ENCODE results near the gene ITGA8. TPM values are rescaled to one million over a fixed set of nuclear protein-coding genes. Genes with fewer than 3 reads are reported as not detected.

Gene ITGA8
- total and polyA plus RNA-seq, 2 of the 4 experiments (the other 2 are of a cell fraction): under 0.01 to 0.02 TPM

- TF ChIP-seq ELK1 (IDR thresholded peaks at IDR 0.05; ENCODE audit: borderline replicate concordance, low read depth, low read length) (no peak), MXI1 (IDR thresholded peaks at IDR 0.05; ENCODE audit: borderline replicate concordance, low read depth, low read length) (no peak), POLR2A (IDR thresholded peaks at IDR 0.05; ENCODE audit: low read depth, low read length) (no peak), FOS (IDR thresholded peaks at IDR 0.05; ENCODE audit: low read depth, low read length) (no peak), CEBPB (IDR thresholded peaks at IDR 0.05; ENCODE audit: low read depth, low read length) (no peak), RCOR1 (IDR thresholded peaks at IDR 0.05; ENCODE audit: insufficient replicate concordance, low read length) (no peak), CTCF (conservative IDR thresholded peaks at IDR 0.05; ENCODE audit: low read depth, low read length) (no peak), MAZ (IDR thresholded peaks at IDR 0.05; ENCODE audit: borderline replicate concordance, low read depth, low read length) (no peak)
- dilution Hi-C loops (cut with HindIII; ENCODE audit: low sequenced_read_pairs, unreplicated experiment): no loop called here
Measured at GRCh38 chr10:15625261-15625660, 94.5 kb downstream of the ITGA8 start.

More at GRCh38 chr10:15625261-15625660, 94.5 kb downstream of the ITGA8 start:
- Histone ChIP-seq H3K4me2 (ENCODE audit: low read depth, low read length) (no peak overlapping the region), H2BK20ac (ENCODE audit: low read depth, low read length) (no peak overlapping the region), H4K5ac (ENCODE audit: low read depth, low read length) (no peak overlapping the region), H3K56ac (ENCODE audit: extremely low read depth, insufficient read depth, low read length) (no peak overlapping the region), H3K9ac (ENCODE audit: low read depth, low read length) (no peak overlapping the region), H4K91ac (ENCODE audit: insufficient read depth, low read depth, low read length) (no peak overlapping the region), H3K18ac (ENCODE audit: low read depth, low read length) (no peak overlapping the region), H4K8ac (ENCODE audit: low read depth in 2 of 2, low read length in 2 of 2) (no peak overlapping the region), H2BK15ac (ENCODE audit: low read depth, low read length) (no peak overlapping the region), H3K9me1 (ENCODE audit: insufficient read depth, low read length) (no peaks in the 10 kb centered on the region), H2AK5ac (ENCODE audit: low read depth, low read length) (no peak overlapping the region), H4K20me1 (ENCODE audit: insufficient read depth, low read length) (no peaks in the 10 kb centered on the region), H3K79me1 (ENCODE audit: low read depth in 1 of 2, low read length in 2 of 2) (no peaks in the 10 kb centered on the region), H2AK9ac (replicated peaks; ENCODE audit: low read depth, low read length, poor library complexity) (no peak overlapping the region), H2BK120ac (ENCODE audit: low read depth, low read length) (no peak overlapping the region), H2AFZ (replicated peaks; ENCODE audit: low read length, poor library complexity) (no peak overlapping the region), H2BK5ac (ENCODE audit: low read depth, low read length, poor library complexity, severe bottlenecking) (no peak overlapping the region), H3K9me3 (ENCODE audit: control insufficient read depth, insufficient read depth, low read length) (no peaks in the 10 kb centered on the region), H3K14ac (replicated peaks; ENCODE audit: low read depth, low read length) (no peak overlapping the region), H3K4me1 (ENCODE audit: control insufficient read depth, insufficient read depth, low read length) (peaks cover 2% of the 10 kb centered on the region; the same call in 1 of the 2 replicates), H3K27me3 (ENCODE audit: control insufficient read depth, insufficient read depth, low read length) (peaks cover 4% of the 10 kb centered on the region), H3K27ac (ENCODE audit: insufficient read depth, low read length) (no peak overlapping the region), H3K36me3 (ENCODE audit: control insufficient read depth, insufficient read depth, low read length) (no peaks in the 10 kb centered on the region), H3K4me3 (ENCODE audit: insufficient read depth, low read depth, low read length) (no peak overlapping the region), H3K4ac (ENCODE audit: low read depth, low read length) (no peak overlapping the region), H3K23ac (ENCODE audit: low read depth, low read length) (no peak overlapping the region)
- no peak for DNase-seq
- WGBS, 2 experiments (ENCODE audit: extremely low coverage in 2 of 2, insufficient read length in 1 of 2): no CpG with 5 or more reads among the region's 5 CpGs
- BruUV-seq (replicated peaks): no TSS peak
- intact Hi-C loops (cut with micrococcal nuclease) (no loop called here), in situ Hi-C loops (cut with MboI; ENCODE audit: low sequenced_read_pairs) (no loop called here)
- ChIA-PET CTCF (no interaction called here), POLR2A (ENCODE audit: unreplicated experiment) (no interaction called here)
- ATAC-seq (ENCODE audit: low read depth): no peak
